ENCODE data around the gene KCNE3.
"Not testable (repeated sequence)": the region's sequence is repeated elsewhere in the genome, so short reads cannot be mapped to it uniquely, and the experiment has no call there.

Gene KCNE3

DNA sequence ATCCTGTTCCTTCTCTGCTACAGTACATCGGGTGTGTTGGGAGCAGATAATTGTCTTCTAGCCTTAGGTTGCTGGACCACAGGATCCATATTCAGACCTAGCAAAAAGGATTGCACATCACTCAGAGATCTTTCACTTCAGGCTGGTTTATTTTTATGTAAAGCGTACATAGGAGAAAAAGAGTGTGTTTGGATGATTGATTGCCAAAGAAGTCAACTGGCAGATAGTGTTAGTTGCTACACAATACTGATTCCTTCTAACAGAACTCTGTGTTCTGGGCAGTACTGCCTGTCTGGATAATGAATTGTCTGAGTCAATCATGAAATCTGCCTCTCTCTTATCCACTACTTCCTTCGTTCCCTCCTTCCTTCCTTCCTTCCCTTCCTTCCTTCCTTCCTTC lies 38.1 kb downstream of the KCNE3 start:
- no peak for DNase-seq (ENCODE audit: insufficient read length, low spot score)
- FAIRE-seq: no peak
- TF ChIP-seq, protein P1, sequence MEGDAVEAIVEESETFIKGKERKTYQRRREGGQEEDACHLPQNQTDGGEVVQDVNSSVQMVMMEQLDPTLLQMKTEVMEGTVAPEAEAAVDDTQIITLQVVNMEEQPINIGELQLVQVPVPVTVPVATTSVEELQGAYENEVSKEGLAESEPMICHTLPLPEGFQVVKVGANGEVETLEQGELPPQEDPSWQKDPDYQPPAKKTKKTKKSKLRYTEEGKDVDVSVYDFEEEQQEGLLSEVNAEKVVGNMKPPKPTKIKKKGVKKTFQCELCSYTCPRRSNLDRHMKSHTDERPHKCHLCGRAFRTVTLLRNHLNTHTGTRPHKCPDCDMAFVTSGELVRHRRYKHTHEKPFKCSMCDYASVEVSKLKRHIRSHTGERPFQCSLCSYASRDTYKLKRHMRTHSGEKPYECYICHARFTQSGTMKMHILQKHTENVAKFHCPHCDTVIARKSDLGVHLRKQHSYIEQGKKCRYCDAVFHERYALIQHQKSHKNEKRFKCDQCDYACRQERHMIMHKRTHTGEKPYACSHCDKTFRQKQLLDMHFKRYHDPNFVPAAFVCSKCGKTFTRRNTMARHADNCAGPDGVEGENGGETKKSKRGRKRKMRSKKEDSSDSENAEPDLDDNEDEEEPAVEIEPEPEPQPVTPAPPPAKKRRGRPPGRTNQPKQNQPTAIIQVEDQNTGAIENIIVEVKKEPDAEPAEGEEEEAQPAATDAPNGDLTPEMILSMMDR (IDR thresholded peaks at IDR 0.05; ENCODE audit: insufficient read depth, missing control alignments): no peak

DNA sequence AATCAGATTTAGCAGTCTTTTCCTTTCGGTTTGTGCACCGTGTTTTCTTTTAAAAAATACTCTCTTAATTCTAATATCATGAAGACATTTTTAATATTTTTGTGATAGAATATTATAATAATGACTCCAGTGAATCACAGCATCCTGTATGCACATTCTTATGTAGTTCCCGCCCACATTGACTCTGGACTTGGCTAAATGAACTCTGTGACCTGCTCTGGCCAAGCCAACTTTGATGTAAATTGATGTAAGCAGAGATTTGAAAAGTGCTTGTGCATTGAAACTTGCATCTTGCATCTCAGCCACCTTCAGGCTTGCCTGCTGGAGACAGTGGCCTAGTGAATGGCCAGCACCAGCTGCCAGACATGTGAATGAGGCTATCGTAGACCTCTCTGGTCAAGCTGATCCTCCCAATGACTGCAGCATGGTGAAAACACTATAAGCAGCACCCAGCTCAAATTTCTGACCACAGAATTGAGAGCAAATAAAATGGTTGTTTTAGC lies 39.9 kb downstream of the KCNE3 start:
- TF ChIP-seq, protein P1 (IDR thresholded peaks at IDR 0.05; ENCODE audit: insufficient read depth, missing control alignments): no peak
- FAIRE-seq (no peak), DNase-seq (ENCODE audit: insufficient read length, low spot score) (no peak)

- TF ChIP-seq, protein P1 (IDR thresholded peaks at IDR 0.05; ENCODE audit: insufficient read depth, missing control alignments): no peak
- DNase-seq (ENCODE audit: insufficient read length, low spot score) (no peak), FAIRE-seq (no peak)
Measured at GRCh38 chr11:74425100-74425499, 42.2 kb downstream of the KCNE3 start.

DNA sequence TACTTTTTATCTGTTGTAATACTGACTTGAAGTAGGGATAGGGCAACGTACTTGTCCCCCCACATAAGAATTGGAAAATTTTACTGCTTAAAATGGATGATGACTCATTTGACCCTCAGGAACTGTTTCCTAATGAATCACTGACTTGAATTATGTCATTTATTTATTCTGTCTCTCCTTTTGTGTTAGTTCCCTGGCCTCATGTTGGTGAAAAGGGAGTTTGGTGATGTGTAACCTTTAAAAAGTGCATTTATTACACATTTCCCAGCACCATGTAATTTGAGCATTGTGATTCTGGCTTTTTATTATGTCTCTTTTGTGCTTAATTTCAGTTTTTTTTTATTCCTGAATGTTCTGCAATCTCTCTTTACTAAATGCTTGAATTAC lies 48.8 kb downstream of the KCNE3 start:
- FAIRE-seq (no peak), DNase-seq (ENCODE audit: insufficient read length, low spot score) (no peak)
- TF ChIP-seq, protein P1 (IDR thresholded peaks at IDR 0.05; ENCODE audit: insufficient read depth, missing control alignments): no peak

DNA sequence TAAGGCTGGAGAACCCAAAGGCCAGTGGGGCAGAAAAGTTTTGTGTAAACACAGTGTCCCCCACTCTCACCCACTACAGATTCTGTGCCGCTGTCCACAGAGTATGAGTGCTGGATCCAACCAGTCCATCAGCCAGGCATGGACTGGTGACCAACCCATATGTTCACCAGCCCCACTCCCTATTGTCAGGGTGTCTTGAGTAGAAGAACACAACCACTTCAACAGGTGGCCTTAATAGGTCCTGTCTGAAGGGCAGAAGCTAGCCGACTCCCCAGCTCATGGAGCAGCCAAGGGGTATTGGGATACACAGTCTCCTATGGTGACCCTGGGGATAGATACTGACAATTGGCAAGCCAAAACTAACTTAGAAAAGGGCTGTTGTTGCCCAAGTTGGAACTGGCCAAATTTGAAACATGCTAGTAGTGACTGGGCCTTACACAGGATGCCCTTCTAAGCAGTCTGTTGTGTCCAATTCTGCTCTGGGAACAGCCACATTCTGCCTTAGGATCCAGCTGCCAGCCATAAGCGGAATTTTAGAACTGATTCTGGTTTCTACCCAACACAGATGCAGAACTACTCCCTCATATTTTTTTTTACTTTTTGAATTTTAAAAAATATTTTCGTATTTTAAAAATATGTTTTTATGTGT lies 49.4 kb downstream of the KCNE3 start:
- FAIRE-seq (no peak), DNase-seq (ENCODE audit: insufficient read length, low spot score) (no peak)
- TF ChIP-seq, protein P1 (IDR thresholded peaks at IDR 0.05; ENCODE audit: insufficient read depth, missing control alignments): no peak

- FAIRE-seq (no peak), DNase-seq (ENCODE audit: insufficient read length, low spot score) (no peak)
- TF ChIP-seq, protein P1 (IDR thresholded peaks at IDR 0.05; ENCODE audit: insufficient read depth, missing control alignments): no peak
Measured at GRCh38 chr11:74417379-74417804, 50.0 kb downstream of the KCNE3 start.

DNA sequence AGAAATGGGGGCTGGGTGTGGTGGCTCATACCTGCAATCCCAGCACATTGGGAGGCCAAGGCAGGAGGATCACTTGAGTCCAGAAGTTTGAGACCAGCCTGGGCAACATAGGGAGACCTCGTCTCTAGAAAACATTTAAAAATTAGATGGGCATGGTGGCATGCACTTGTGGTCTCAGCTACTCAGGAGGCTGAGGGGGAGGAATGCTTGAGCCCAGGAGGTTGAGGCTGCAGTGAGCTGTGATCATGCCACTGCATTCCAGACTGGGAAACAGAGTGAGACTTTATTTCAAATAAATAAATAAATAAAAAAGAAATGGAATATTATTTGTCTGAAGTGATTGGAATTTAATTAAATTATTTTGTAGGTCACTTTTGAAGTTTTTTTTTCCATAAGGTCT lies 50.4 kb downstream of the KCNE3 start:
- not testable (repeated sequence) for FAIRE-seq; DNase-seq (ENCODE audit: insufficient read length, low spot score)

All from D721Med (cell line).